Measurements from ENCODE around the gene NOS1. TPM values are rescaled to one million over a fixed set of nuclear protein-coding genes. Genes with fewer than 3 reads are reported as not detected.
"Not testable (repeated sequence)": the region's sequence is repeated elsewhere in the genome, so short reads cannot be mapped to it uniquely, and the experiment has no call there.

The NOS1 gene
- 1 to 10 TPM in 1 of 4 donors, under 1 TPM in 3; 0.14 to 1.1 (median 0.69) TPM for polyA plus RNA-seq (ENCODE audit: insufficient read length in 4 of 4)

GRCh38 chr12:117361347-117361751, at the start of gene NOS1:
Gene NOS1 (minus strand): TSS chr12:117361626. CDS start chr12:117331069, 30,557 bp downstream.
- no peak for DNase-seq (ENCODE audit: low read depth in 4 of 4, low spot score in 3 of 4)

- no peak for DNase-seq (ENCODE audit: low read depth in 4 of 4, low spot score in 3 of 4)
Observed at GRCh38 chr12:117409286-117409685, 47.9 kb upstream of the NOS1 start.

- peak; percentile 31 to 46 (median 38) for DNase-seq (ENCODE audit: low read depth in 4 of 4, low spot score in 3 of 4)
Observed at GRCh38 chr12:117408161-117408791, 46.9 kb upstream of the NOS1 start.

- DNase-seq (ENCODE audit: low read depth in 4 of 4, low spot score in 3 of 4), result no peak
Observed at GRCh38 chr12:117404940-117405339, 43.5 kb upstream of the NOS1 start.

- DNase-seq (ENCODE audit: low read depth in 4 of 4, low spot score in 3 of 4), result no peak
Observed at GRCh38 chr12:117404203-117404853, 42.9 kb upstream of the NOS1 start.

GRCh38 chr12:117403586-117404139, 42.2 kb upstream of the NOS1 start:
- DNase-seq (ENCODE audit: low read depth in 4 of 4, low spot score in 3 of 4), result no peak

GRCh38 chr12:117402363-117402762, 40.9 kb upstream of the NOS1 start:
- DNase-seq (ENCODE audit: low read depth in 4 of 4, low spot score in 3 of 4), result no peak

- DNase-seq (ENCODE audit: low read depth in 4 of 4, low spot score in 3 of 4), result no peak
Observed at GRCh38 chr12:117400912-117401311, 39.5 kb upstream of the NOS1 start.

GRCh38 chr12:117398482-117398881, 37.1 kb upstream of the NOS1 start:
- not testable (repeated sequence) for DNase-seq (ENCODE audit: low read depth in 4 of 4, low spot score in 3 of 4)

- no peak for DNase-seq (ENCODE audit: low read depth in 4 of 4, low spot score in 3 of 4)
Observed at GRCh38 chr12:117395766-117396165, 34.3 kb upstream of the NOS1 start.

- no peak for DNase-seq (ENCODE audit: low read depth in 4 of 4, low spot score in 3 of 4)
Observed at GRCh38 chr12:117394491-117394890, 33.1 kb upstream of the NOS1 start.

- no peak for DNase-seq (ENCODE audit: low read depth in 4 of 4, low spot score in 3 of 4)
Observed at GRCh38 chr12:117393656-117394055, 32.2 kb upstream of the NOS1 start.

- no peak for DNase-seq (ENCODE audit: low read depth in 4 of 4, low spot score in 3 of 4)
Observed at GRCh38 chr12:117390866-117391265, 29.4 kb upstream of the NOS1 start.

GRCh38 chr12:117388951-117389446, 27.6 kb upstream of the NOS1 start:
- peak in 1 of 4 donors; percentile 17 for DNase-seq (ENCODE audit: low read depth in 4 of 4, low spot score in 3 of 4)

GRCh38 chr12:117387832-117388231, 26.4 kb upstream of the NOS1 start:
- no peak for DNase-seq (ENCODE audit: low read depth in 4 of 4, low spot score in 3 of 4)

GRCh38 chr12:117384735-117385134, 23.3 kb upstream of the NOS1 start:
- no peak for DNase-seq (ENCODE audit: low read depth in 4 of 4, low spot score in 3 of 4)

GRCh38 chr12:117380083-117380482, 18.7 kb upstream of the NOS1 start:
- DNase-seq (ENCODE audit: low read depth in 4 of 4, low spot score in 3 of 4), result no peak

GRCh38 chr12:117377758-117378157, 16.3 kb upstream of the NOS1 start:
- no peak for DNase-seq (ENCODE audit: low read depth in 4 of 4, low spot score in 3 of 4)

- no peak for DNase-seq (ENCODE audit: low read depth in 4 of 4, low spot score in 3 of 4)
Observed at GRCh38 chr12:117370588-117370987, 9.2 kb upstream of the NOS1 start.

GRCh38 chr12:117370000-117370399, 8.6 kb upstream of the NOS1 start:
- DNase-seq (ENCODE audit: low read depth in 4 of 4, low spot score in 3 of 4), result not testable (repeated sequence)

- DNase-seq (ENCODE audit: low read depth in 4 of 4, low spot score in 3 of 4), result peak; percentile 41 to 65 (median 55)
Observed at GRCh38 chr12:117367006-117367638, 5.7 kb upstream of the NOS1 start.

Data from left renal pelvis (tissue), 4 donors.